Hematopoietic multipotent progenitor cell treated with erythropoietin and hydrocortisone succinate and interleukin-3 and kit ligand, for 4 days (in vitro differentiated cells): ENCODE data around the gene ADCY9.
"Not testable (repeated sequence)": the region's sequence is repeated elsewhere in the genome, so short reads cannot be mapped to it uniquely, and the experiment has no call there.

ENCODE experiments used
- DNase-seq: peaks from one replicate; pipeline ENCODE4 v3.0.0-alpha.2; 2015

Gene ADCY9

GRCh38 chr16:3948378-3948995 is 167.8 kb downstream of the ADCY9 start:
- DNase-seq: no peak

DNA sequence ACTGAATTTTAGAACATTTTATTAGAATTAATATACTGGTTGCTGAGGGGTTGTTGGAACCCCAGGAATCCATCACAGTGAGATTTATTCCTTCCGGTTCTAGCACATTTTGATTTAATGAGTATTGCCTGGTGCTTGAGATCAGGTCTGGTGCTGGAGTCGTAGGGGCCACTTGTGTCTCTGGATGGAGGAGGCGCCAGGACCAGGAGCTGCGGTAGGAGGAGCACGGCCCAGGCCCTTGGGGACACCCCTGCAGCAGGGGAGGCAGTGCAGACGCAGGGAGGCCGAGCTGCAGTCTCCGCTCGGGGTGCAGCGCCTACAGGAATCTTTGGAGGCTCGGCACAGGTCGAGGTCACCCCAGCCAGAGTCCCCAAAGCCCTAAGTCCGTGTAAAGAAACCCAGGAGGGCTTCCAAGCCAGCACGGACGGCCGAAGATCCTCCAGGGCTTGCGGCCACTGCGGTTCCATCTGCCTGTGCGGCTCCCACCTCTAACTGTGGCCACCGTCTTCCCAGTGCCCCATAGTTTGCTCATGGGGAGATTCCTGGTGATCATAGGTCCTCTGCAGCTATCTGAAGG is 169.6 kb downstream of the ADCY9 start:
- DNase-seq: no peak

DNA sequence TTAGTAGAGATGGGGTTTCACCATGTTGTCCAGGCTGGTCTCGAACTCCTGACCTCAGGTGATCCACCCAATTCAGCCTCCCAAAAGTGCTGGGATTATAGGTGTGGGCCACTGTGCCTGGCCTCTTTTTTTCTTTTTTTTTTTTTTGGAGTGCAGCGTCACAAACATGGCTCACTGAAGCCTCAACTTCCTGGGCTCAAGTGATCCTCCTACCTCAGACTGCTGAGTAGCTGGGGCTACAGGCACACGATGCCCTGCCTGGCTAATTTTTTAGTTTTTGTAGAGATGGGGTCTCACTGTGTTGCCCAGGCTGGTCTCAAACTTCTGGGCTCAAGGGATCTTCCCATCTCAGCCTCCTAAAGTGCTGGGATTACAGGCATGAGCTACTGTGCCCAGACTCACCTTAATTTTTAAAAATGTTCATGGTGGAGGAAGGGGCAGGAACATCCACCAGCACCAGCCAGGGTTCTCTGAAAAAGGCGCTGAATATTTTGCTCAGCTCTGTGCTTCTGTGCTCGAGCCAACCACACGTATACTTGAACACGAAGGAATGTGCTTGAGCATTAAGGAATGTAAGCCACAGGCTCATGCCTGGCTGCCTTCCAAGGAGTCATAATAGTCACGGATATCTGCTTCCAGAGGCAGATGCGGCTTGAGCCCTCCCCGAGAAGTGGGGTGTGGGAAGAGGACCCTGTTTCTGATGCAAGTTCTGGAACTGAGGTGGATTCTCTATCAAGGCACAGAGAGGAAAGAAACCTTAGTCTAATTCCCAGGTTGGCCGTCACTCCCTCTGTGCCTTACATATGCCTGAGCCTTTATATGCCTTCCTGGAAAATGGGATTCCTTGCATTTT is 170.3 kb downstream of the ADCY9 start:
- no peak for DNase-seq

- DNase-seq: not testable (repeated sequence)
These were observed 171.8 kb downstream of the ADCY9 start for GRCh38 chr16:3944457-3944856.

GRCh38 chr16:3942146-3942545 is 174.1 kb downstream of the ADCY9 start:
- not testable (repeated sequence) for DNase-seq

DNA sequence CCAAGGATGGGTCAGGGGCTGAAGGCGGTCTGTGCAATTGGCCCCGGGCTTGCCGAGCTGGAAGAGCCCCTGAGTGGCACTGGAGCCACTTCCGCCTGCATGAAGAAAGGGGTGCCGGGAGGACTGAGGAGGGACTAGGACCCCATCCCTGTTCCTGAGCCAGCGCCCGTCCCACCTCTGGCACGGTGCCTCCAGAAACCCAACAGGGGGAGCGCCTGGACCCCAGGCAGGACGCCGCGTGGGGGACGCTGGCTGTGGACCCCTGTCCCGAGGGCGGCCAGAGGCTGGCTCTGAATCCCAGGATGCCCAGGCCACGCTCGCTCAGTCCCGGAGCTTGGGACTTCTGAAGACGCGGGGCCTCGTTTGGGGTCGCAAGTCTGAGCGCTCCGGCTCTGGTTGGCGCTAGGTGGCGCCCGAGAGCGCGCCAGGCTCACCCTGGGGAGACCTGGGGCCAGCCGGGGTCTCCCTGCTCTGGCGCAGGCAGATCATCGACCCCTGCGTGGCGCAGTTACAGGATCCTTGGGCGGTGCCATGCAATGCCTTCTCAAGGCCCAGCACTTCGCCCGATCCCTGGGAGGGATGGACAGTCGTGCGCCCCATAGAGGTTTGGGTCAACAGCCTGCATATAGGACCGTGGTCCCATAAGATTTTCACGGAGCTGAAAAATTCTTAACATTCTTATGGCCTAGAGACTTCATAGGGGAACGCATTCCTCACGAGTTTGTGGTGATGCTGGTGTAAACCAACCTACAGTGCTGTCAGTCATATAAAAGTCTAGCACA is 177.2 kb downstream of the ADCY9 start:
- peak; percentile 71 for DNase-seq

- DNase-seq: no peak
These were observed 177.8 kb downstream of the ADCY9 start for GRCh38 chr16:3938471-3938842.

DNA sequence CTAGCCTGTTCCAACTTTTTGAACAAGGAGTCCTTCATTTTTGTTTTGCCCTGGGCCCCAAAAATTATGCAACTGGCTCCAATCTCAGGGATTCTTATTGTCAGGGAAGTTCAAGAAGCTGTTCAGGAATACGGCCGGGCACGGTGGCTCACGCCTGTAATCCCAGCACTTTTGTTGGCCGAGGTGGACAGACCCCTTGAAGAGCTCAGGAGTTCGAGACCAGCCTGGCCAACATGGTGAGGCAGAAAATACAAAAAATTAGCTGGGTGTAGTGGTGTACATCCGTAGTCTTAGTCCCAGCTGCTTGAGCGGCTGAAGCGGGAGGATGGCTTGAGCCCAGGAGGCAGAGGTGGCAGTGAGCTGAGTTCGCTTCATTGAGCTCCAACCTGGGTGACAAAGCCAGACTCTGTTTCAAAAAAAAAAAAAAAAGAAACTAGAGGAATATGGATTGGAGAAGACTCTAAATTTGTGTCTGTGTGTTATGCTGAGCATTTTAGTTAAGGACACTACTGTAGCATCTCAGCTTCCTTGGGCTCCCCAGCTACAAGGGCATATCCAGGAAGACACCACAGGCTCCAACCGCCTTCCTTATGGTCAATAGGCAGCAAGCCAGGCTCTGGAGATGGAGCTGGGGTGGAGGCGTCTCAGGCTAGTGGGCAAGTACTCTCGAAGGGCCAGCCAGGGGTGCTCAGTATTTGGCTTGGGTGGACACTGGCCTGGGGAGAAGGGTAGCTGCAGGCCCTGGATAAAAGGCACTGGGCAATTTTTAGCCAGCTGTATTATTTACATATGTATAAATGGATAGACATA is 179.0 kb downstream of the ADCY9 start:
- DNase-seq: no peak

- DNase-seq: no peak
These were observed 180.3 kb downstream of the ADCY9 start for GRCh38 chr16:3935921-3936320.

GRCh38 chr16:3934491-3935181 is 181.6 kb downstream of the ADCY9 start:
- no peak for DNase-seq

- DNase-seq: not testable (repeated sequence)
These were observed 189.1 kb downstream of the ADCY9 start for GRCh38 chr16:3927147-3927546.

- no peak for DNase-seq
These were observed 191.5 kb downstream of the ADCY9 start for GRCh38 chr16:3924763-3925162.

DNA sequence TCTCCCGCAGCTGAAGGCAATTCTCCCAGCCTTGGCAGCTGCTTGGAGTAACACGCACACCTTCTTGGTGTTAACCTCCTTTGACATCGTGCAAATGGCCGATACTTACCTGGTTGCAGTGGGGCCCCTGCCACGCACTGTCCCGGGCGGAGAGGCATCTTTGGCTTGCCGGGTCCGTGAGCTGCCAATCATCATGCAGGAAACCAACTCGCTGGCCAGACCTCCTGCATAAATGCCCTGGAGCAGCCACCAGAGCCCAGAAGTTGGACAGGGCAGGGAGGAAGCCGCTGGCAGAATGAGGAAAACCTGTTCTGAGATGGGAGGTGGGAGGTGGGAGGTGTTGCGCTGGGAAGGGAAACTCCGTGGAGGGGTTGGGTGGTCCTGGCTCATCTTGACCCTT is 194.0 kb downstream of the ADCY9 start:
- DNase-seq: no peak

DNA sequence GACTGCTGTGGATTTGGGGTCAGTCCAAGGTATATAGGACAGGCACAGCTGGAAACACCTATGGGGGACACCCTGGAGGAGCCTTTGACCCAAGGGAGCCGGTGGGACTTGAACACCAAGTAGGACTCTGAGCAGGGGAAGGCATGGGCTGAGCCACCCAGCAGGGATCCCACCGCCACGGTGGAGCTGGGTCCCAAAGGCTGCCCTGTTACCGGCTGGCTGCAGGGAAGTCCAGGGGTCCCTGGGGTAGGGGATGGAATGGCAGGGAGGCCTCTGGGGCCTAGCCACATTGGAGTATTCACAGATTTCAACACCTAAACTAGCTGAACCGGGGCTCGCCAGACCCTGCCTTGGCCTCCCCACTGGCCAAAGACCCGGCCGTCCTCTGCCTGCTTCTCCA is 196.0 kb downstream of the ADCY9 start:
- no peak for DNase-seq

- no peak for DNase-seq
These were observed 196.8 kb downstream of the ADCY9 start for GRCh38 chr16:3919413-3919812.

DNA sequence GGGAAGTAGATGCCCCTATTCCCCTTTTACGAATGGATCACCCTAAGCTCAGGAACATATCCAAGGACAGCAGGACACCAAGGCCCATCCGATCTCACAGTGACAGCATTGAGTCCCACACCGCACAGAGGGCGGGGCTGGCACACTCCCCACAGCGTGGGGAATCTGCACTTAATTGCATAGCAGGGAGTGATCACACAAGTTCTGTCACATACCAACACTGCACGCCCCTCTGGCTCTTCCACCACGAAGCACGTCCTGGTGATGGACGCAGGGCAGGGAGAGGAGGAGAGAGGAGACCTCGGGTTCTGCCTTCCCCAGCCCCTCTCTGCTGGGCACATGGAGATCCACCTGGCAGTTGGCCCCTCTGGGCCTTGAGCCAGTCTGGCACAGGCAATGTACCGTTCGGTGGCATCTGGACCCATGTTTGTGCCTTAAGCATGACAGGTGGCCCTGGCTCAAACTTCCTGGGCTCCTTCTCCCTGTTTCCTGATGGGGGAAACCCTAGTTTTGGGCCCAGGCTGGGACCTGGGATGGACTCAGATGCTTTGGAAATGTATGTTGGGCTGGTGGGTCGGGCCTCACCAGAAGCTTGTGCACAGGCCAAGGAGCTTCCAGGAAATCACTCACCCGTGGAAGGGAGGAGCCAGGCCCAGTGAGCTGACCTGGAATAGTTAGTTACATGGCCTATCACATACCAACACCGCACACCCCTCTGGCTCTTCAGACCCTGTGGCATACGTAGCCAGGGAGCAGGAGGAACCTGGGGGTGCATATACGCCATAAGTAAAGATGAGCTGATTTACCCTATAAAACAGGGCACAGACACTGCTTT is 200.6 kb downstream of the ADCY9 start:
- no peak for DNase-seq

DNA sequence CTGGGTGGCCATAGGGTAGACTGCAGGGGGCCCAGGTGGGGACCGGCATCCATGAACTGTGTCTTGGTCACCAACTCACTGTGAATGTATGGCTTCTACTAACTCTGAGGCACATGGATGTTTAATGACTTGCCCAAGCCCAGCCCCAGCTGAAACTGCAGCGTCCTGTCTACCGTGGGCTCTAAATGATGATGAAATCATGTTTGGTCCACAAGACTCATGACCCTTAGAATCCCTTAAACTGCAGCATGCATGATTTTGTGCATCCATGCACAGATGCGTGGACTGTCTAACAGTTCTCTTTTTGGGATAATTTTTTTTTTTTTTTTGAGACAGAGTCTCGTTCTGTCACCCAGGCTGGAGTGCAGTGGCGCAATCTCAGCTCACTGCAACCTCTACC is 203.3 kb downstream of the ADCY9 start:
- DNase-seq: no peak
